ENCODE data around the gene IL20RB. TPM values are rescaled to one million over a fixed set of nuclear protein-coding genes. Genes with fewer than 3 reads are reported as not detected.

IL20RB gene
- total and polyA plus RNA-seq, 2 of the 13 experiments (the other 11 are each of a cell fraction or from before 2014, with no cell fraction given) = 0.22 to 0.32 TPM

DNA sequence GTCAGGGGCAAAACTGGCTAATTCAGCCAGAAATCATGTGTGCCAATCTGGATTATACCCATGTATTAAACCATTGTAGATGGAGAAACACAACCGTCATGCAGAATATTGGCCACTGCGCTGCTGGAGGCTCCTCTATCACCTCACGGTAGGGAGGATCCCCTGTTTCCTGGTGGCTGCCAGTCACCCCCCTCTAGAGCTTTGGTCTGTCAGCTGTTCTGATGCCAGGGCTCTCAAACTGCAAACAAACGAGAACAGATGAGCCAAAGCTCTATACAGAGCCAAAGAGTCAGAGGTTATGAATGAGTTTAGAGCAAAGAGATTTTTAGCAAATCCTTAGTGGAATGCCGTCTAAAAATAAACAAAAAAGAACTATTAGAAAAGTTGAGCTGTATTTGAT, 62.5 kb downstream of the IL20RB start:
- Histone ChIP-seq H3K36me3 (replicated peaks in 1 of 2; ENCODE audit: control insufficient read depth in 1 of 2, insufficient read depth in 2 of 2, low read length in 2 of 2) (no peaks in the 10 kb centered on the region), H3K9me3 (ENCODE audit: low read length) (no peaks in the 10 kb centered on the region), H3K79me2 (ENCODE audit: insufficient read depth, low read length) (no peaks in the 10 kb centered on the region), H3K27me3 (ENCODE audit: control insufficient read depth in 1 of 2, insufficient read depth in 2 of 2, low read length in 2 of 2) (no peaks in the 10 kb centered on the region), H2AFZ (ENCODE audit: low read length) (no peak overlapping the region), H3K4me3 (replicated peaks in 1 of 3; ENCODE audit: insufficient read depth in 1 of 3, low read depth in 2 of 3, low read length in 3 of 3) (no peak overlapping the region), H4K20me1 (ENCODE audit: insufficient read depth, low read length) (no peaks in the 10 kb centered on the region), H3K27ac (ENCODE audit: extremely low read length, insufficient read depth, low read length) (no peak overlapping the region), H3K4me2 (ENCODE audit: low read depth, low read length) (no peak overlapping the region), H3K9ac (ENCODE audit: insufficient read depth, low read depth, low read length) (no peak overlapping the region), H3K4me1 (ENCODE audit: insufficient read depth, low read length) (peaks cover 24% of the 10 kb centered on the region)
- TF ChIP-seq MAZ (IDR thresholded peaks at IDR 0.05; ENCODE audit: borderline replicate concordance, low read depth, low read length) (no peak), MAZ (CRISPR knock-in tag; IDR thresholded peaks at IDR 0.05; ENCODE audit: low read depth) (no peak)
- TF ChIP-seq, protein P1, sequence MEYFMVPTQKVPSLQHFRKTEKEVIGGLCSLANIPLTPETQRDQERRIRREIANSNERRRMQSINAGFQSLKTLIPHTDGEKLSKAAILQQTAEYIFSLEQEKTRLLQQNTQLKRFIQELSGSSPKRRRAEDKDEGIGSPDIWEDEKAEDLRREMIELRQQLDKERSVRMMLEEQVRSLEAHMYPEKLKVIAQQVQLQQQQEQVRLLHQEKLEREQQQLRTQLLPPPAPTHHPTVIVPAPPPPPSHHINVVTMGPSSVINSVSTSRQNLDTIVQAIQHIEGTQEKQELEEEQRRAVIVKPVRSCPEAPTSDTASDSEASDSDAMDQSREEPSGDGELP (IDR thresholded peaks at IDR 0.05; ENCODE audit: borderline replicate concordance, low read depth) = peak; percentile 47; the same call in 1 of the 2 replicates
- WGBS (ENCODE audit: low lambda C conversion rate) = 15% methylated on average over 4 of the region's 5 CpGs
- ChIA-PET POLR2A (no interaction called here), CTCF (ENCODE audit: low intra/inter-chr PET ratio, low total read pairs) (no interaction called here)
- BruUV-seq (replicated peaks) = no TSS peak
- FAIRE-seq = no peak
- intact Hi-C loops (cut with micrococcal nuclease; ENCODE audit: unreplicated experiment) (no loop called here), in situ Hi-C loops (cut with HindIII; ENCODE audit: extremely low pct_ligation_motif_present, low pct_unique_long_range_greater_than_20kb) (loop anchor here (25.0 kb wide), 1 partner anchor 633 kb away; no protein-coding TSS in a partner anchor)
- ATAC-seq = no peak
- peak; percentile 20 for DNase-seq (ENCODE audit: low spot score)

- no peak overlapping the region for H2AFZ ChIP-seq (ENCODE audit: low read length)
- ATAC-seq = no peak
- H3K9ac ChIP-seq (ENCODE audit: insufficient read depth, low read depth, low read length) = no peak overlapping the region
- no peaks in the 10 kb centered on the region for H4K20me1 ChIP-seq (ENCODE audit: insufficient read depth, low read length)
- 0 out of 5 replicates have a peak, but pooled peaks cover 0 to 2% of the 10 kb centered on the region in 2 experiments for H3K27me3 ChIP-seq (ENCODE audit: control insufficient read depth in 1 of 2, insufficient read depth in 2 of 2, low read length in 2 of 2)
- intact Hi-C loops (cut with micrococcal nuclease; ENCODE audit: unreplicated experiment) (no loop called here), in situ Hi-C loops (cut with HindIII; ENCODE audit: extremely low pct_ligation_motif_present, low pct_unique_long_range_greater_than_20kb) (loop anchor here (25.0 kb wide), 1 partner anchor 634 kb away; no protein-coding TSS in a partner anchor)
- no peaks in the 10 kb centered on the region for H3K36me3 ChIP-seq (replicated peaks in 1 of 2; ENCODE audit: control insufficient read depth in 1 of 2, insufficient read depth in 2 of 2, low read length in 2 of 2)
- H3K4me1 ChIP-seq (ENCODE audit: insufficient read depth, low read length) = peaks cover 30% of the 10 kb centered on the region
- no peak for DNase-seq (ENCODE audit: low spot score)
- H3K4me2 ChIP-seq (ENCODE audit: low read depth, low read length) = no peak overlapping the region
- no peak for TF ChIP-seq ZSCAN5A (CRISPR knock-in tag; IDR thresholded peaks at IDR 0.05; ENCODE audit: borderline replicate concordance)
- TF ChIP-seq MAFK (conservative IDR thresholded peaks at IDR 0.05 in 1 of 2, IDR thresholded peaks at IDR 0.05 in 1 of 2; ENCODE audit: low read length in 2 of 2) = peak in 1 of 2 experiments; percentile 48; a peak in 2 of 4 replicates
- TF ChIP-seq NR2F6 (IDR thresholded peaks at IDR 0.05) = no peak
- TF ChIP-seq NR2F6 (CRISPR knock-in tag; IDR thresholded peaks at IDR 0.05) = no peak
- WGBS (ENCODE audit: low lambda C conversion rate) = 77% methylated on average over 2 of the region's 2 CpGs
- no peak for FAIRE-seq
- no peak overlapping the region for H3K4me3 ChIP-seq (replicated peaks in 1 of 3; ENCODE audit: insufficient read depth in 1 of 3, low read depth in 2 of 3, low read length in 3 of 3)
- POLR2A ChIA-PET = no interaction called here
- H3K9me3 ChIP-seq (ENCODE audit: low read length) = no peaks in the 10 kb centered on the region
- CTCF ChIA-PET (ENCODE audit: low intra/inter-chr PET ratio, low total read pairs) = no interaction called here
- H3K79me2 ChIP-seq (ENCODE audit: insufficient read depth, low read length) = no peaks in the 10 kb centered on the region
- H3K27ac ChIP-seq (ENCODE audit: extremely low read length, insufficient read depth, low read length) = no peak overlapping the region
- no TSS peak for BruUV-seq (replicated peaks)
Measured at GRCh38 chr3:137020888-137021287, 63.1 kb downstream of the IL20RB start.

All from HepG2 (cell line).